Activated CD8-positive, alpha-beta memory T cell treated with anti-CD3 and anti-CD28 coated beads, Interleukin-2, amount 50 U/mL, for 24 hours (primary cell): ENCODE results near the gene GSE1.

Experiments
- DNase-seq: peaks from one replicate; pipeline ENCODE4 v3.0.0-alpha.2; 2020; ENCODE audit errors: extremely low read depth

Gene GSE1

DNA sequence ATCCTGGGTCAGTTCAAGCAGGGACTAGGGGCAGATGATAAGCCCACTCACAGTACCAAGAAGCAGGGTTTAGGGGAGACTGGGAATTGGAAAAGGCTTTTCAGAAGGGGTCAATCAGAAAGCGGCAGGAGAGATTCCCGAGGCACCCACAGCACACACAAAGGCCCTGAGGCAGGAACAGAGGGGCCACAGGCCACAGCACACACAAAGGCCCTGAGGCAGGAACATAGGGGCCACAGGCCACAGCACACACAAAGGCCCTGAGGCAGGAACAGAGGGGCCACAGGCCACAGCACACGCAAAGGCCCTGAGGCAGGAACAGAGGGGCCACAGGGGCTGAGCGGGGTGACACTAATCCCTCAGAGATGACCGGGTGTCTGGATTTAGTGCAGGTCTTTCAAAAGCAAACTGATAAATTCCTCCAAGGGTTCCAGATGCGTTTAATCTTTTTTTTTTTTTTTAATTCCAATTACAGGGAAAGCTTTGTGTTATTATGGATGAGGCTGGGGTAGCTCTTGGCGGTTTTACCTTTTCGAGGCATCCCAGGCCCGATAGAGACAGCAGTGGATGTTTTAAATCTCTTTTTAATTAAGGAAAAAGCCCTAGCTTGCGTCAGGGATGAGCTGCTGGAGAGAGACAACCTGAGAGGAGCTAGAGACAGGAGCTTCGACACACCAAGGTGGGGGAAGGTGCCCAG lies 106.6 kb downstream of the GSE1 start:
- DNase-seq = no peak

GRCh38 chr16:85720302-85720637 lies 107.1 kb downstream of the GSE1 start:
- DNase-seq = no peak

GRCh38 chr16:85722128-85722893 lies 109.2 kb downstream of the GSE1 start:
- DNase-seq = no peak

GRCh38 chr16:85724126-85724879 lies 111.2 kb downstream of the GSE1 start:
- DNase-seq = no peak

DNA sequence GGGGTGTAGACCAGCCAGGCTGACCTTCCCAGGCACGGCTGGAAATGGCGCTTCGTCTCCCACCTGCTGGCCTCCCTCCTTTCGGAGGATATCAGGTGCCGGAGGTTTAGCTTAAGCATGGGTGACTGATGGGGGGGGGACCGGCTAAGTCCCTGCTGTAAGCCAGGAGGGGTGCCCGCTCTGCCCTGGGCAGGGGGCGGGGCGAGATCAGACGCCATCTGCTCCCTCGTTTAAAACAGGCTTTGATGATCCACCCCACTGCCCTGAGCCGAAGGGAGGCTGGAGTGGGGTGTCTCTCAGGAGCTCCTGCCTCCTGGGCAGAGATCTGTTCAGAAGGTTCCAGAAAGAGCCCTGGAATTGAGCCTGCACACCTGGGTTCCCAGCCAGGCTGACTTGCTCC lies 111.8 kb downstream of the GSE1 start:
- no peak for DNase-seq
